ENCODE data around the gene PWWP2A.

The PWWP2A gene

DNA sequence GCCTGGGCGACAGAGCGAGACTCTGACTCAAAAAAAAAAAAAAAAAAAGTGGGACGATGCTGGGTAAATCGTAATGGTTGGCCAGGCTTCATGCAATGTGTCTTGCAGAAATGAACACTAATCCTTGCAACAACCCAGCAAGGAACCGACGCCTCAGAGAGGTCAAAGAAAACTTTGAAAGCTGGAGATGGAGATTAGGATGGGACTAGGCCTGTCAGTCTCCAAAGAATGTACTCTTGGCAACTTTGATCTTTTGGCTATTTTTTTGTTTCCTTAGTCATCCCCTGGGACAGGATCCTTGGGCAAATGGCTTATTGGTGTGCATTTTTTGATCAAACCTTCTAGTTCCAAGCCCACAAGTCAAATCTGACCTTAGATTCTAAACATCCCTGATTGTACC lies 10.6 kb upstream of the PWWP2A start:
- DNase-seq (ENCODE audit: low spot score): no peak

GRCh38 chr5:160128632-160129031 lies 9.4 kb upstream of the PWWP2A start:
- no peak for DNase-seq (ENCODE audit: low spot score)

- no peak for DNase-seq (ENCODE audit: low spot score)
Observed at GRCh38 chr5:160119905-160120266, 636 bp upstream of the PWWP2A start.

DNA sequence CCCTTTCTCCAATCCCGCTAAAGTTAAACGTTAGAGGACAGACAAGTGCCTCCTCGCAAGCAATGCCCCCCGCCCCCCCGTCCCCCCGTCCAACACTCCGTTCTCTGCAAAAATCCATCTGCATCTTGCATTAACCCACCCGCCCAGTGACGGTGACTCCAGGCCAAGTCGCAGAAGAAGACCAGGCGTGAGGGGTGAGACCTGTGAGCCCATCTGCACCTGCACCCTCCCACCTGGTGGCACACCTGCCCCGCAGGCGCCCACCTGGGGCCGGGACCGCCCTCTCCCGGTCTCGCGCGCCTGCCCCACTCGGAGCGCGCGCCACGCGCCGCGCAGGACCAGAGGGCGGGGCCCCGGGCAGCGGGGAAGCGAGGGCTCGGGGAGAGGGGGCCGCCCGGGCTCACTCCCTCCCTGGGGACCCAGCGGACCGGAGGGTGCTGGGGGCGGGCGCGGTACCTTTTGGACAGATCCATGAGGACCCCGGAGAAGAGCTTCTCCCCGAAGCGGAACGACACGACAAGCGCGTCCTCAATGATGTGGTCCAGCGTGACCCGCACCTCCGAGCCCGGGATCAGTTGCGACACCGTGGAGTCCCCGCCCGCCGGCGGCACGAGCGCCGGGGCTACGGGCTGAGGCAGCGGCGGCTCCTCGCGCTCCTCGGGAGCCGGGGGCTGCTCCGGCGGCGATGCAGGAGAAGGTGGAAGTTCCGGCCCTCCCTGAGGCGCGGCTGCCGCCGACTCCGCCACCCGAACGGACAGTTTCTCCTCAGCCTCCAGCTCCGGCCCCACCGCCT lies 705 bp downstream of the PWWP2A start:
- DNase-seq (ENCODE audit: low spot score): peak; percentile 59

- DNase-seq (ENCODE audit: low spot score): no peak
Observed at GRCh38 chr5:160116991-160117390, 2.3 kb downstream of the PWWP2A start.

DNA sequence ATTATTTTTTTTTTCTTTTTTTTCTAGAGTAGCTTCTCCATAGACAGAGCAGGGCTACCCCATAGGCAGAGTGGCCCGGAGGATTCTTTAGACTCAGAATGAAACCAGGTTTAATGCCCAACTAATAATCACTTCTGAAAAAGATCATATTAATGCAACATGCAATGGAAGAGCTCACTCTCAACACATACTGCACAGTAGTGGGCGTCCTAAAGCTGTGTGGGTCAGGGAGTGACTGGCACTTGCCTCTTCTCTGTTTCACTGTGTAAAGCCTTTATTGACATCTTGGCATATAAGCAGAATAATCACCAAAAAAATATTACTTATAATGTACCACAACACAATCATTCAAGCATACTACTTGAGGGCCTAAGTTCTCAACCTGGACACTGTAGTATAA lies 11.1 kb downstream of the PWWP2A start:
- DNase-seq (ENCODE audit: low spot score): no peak

DNA sequence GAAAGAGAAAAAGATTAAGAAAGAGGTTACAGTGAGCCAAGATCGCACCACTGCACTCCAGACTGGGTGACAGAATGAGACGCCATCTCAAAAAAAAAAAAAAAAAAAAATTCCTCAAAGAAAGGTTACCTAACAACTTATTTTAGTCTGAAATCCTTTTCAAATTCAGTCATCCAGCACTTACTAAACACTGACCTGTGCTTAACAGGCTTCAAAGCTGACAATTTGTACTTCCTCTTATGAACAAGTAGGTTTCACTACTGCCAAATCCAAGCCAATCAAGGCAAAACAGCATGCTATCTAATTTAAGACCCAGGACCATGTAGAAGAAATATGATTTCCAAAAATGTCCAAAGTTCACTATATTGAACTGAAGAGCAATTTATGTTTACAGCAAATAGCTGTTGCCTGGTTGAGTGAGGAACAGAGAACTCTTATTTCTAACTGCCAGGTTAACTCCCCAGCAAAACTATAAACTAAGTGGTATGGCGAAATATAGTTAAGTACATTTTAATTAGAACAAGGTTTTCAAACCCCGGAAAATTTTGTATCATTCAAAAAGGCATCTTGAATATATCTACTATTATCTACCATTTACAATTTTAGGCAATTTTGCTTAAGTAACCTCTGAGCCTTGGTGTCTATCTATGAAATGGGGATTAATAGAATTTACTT lies 13.4 kb downstream of the PWWP2A start:
- peak; percentile 64 for DNase-seq (ENCODE audit: low spot score)

- DNase-seq (ENCODE audit: low spot score): no peak
Observed at GRCh38 chr5:160097991-160098390, 21.3 kb downstream of the PWWP2A start.

GRCh38 chr5:160096178-160096577 lies 23.1 kb downstream of the PWWP2A start:
- DNase-seq (ENCODE audit: low spot score): no peak

DNA sequence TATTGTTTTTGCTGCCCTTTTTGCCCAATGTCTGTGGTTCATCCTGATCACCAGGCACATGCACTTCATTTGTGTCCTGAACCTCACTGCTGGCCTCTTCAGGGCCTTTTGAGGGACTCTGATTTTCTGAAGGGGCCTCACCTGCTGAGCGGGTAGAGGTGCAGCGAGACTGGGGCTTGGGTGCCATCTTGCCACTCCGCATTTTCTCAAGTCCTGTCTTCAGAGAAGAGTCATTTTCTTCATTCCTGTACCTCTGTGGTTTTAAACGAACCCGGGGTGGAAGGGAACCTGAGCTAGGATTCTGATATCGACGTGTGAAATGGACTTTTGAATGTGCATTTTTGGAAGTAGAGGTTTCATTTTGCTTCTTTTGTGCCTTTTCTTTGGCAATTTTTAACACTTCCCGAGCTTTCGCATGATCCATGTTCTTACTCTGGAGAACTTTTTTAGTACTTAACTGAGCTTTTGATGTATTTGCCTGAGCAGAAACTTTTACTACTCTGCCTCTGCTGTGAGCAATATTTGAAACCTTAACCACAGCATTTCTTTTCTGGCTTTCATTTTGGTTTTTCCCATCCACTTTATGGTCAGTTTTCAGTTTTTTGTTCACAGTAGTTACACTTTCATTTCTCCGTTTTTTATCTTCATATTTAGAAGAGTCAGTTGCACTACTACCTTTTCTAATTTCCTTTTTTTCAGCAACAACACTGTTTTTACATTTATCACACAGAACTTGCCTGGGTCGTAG lies 26.1 kb downstream of the PWWP2A start:
- no peak for DNase-seq (ENCODE audit: low spot score)

GRCh38 chr5:160092514-160092913 lies 26.7 kb downstream of the PWWP2A start:
- DNase-seq (ENCODE audit: low spot score): no peak

DNA sequence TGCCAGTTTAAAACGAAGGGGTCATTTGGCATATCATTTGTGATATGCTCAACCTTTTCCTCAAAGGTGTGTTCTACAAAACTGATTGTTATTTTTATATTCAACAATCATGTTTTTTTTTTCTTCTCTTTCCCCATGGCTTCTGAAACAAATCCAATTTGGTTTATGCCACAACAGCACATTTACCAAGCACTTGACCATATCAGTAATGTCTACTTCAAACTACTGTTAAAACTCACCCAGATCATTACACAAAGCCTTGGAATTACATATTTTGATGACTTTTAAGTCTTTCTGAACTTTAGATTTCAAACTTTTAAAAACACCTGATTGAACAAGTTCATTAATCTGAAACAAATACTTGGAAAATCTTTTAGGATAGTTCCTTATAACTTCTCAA lies 29.2 kb downstream of the PWWP2A start:
- DNase-seq (ENCODE audit: low spot score): no peak

DNA sequence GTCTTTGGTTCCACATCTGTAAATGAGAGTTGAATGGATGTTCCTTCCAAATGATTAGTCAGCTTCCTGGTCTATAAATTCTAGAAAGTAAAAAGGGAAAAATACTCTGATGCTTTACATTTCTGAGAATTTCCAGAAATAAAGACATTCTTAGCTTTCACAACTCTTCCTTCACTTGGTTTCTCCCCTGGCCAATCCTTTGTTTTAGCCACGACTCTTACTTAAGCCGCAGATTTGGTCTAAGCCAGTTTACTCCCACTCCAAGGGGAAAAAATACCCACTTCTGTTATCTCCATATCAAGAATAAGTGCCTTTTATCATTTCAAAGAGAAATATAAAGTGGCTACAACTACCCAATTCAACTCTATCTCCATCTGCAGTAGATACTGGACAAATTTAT lies 29.7 kb downstream of the PWWP2A start:
- DNase-seq (ENCODE audit: low spot score): no peak

- no peak for DNase-seq (ENCODE audit: low spot score)
Observed at GRCh38 chr5:160088805-160089204, 30.4 kb downstream of the PWWP2A start.

DNA sequence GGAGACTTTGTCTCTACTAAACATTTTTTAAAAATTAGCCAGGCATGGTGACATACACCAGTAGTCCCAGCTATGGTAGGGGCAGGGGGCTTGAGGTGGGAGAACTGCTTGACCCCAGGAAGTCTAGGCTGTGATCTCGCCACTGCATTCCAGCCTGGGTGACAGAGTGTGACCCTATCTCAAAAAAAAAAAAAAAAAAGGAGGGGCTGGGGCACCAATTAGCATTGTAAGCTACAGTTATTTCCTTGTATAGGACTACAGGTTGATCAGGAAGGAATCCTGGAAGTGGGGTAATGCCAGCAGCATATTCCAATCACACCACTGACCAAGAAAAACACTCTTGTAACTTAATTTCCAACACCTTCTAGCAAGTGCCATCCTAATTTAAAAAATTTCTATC lies 32.1 kb downstream of the PWWP2A start:
- no peak for DNase-seq (ENCODE audit: low spot score)

DNA sequence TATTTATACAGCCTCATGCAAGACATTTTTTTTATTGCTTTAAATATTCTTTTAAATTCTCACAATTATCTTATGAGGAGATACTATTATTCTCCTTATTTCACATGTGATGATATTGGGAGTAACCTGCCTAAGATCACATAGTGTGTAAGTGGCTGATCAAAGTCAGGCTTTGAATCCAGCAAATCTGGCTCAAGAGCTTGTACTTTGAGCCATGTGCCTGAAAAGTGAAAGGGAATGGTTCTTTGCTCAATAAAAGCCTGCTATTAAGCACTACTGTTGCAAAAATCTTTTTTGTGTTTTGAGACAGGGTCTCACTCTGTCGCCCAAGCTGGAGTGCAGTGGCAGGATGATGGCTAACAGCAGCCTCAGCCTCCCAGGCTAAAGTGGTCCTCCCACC lies 35.1 kb downstream of the PWWP2A start:
- no peak for DNase-seq (ENCODE audit: low spot score)

DNA sequence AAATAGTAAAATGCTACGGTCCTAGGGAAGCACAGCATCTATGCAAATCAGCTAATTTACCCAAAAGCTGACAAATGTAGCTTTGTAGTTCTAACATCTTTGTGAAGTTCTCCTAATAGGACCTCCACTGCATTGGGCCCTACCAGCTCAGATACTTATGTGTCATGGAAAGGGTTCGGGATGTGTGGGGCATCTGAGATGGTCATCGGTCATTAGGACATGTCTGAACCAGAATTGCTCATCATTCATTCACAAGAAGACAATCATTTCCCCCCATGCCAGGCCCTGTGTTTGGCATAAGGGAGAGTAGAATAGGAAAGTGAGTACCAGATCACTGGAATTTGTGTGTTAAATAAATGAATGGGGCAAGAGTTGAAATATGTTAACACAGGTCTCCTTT lies 35.7 kb downstream of the PWWP2A start:
- no peak for DNase-seq (ENCODE audit: low spot score)

DNA sequence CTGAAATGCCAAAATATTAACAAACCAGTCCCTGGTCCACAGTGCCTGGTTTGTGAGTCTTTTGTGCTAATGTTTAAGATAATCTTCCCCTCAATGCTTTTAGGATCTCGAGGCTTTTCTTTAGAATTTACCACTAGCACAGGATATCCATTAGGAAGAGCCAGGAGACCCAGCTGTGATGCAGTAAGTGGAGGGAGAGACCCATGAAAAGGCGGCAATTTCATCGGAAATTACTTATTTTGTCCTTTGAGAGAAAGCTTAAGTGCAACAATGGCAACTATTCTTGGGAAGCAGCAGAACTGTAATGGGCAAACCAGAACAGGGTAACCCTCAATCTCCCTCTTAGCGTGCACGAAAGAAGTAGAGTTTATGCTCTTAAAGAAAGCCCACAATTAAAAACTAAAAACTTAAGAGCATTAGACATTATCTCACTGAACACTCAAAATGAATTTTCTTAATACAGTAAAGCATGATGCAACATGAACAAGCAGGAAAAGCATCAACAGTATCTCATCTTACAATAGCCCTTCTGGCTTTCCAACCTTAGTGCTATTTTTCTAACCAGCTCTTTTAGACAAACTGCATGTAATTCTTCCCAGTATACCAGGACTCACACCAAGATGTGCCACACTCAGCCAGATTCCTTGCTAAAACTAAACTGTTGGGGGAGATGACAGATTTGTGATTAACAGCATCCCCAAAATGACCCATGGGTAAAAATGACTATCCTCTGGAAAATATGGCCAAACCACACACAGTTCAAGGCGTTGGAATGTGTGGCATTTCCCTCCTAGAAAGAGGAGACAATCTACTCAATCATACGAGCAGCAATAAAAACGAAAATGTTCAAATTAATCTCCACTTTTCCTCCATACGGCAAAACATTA lies 36.4 kb downstream of the PWWP2A start:
- no peak for DNase-seq (ENCODE audit: low spot score)

- no peak for DNase-seq (ENCODE audit: low spot score)
Observed at GRCh38 chr5:160081495-160081894, 37.8 kb downstream of the PWWP2A start.

- DNase-seq (ENCODE audit: low spot score): no peak
Observed at GRCh38 chr5:160079753-160080152, 39.5 kb downstream of the PWWP2A start.

DNA sequence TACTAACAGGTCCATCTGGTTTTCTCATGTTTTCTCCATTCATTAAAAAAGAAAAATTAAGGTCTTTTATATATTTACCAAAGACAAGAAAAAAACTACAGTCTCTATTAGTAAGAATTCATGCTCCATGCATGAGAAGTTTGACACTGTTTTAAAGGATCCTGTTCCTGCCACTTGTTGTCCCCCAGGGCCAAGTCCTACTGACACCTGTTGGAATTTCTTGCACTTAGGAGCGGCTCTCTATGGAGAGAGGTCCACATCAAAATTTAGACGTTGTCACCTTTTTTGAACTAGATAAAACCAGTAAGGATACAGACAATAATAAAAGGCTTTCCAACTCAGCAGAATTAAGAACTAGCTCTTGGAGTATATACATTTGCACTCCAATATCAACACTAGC lies 42.3 kb downstream of the PWWP2A start:
- no peak for DNase-seq (ENCODE audit: low spot score)

- no peak for DNase-seq (ENCODE audit: low spot score)
Observed at GRCh38 chr5:160075073-160075472, 44.2 kb downstream of the PWWP2A start.

All from NAMALWA (cell line).